ENCODE results near the gene MOB1A.

Gene MOB1A

GRCh38 chr2:74103763-74104162 is 74.9 kb downstream of the MOB1A start:
- no peak for DNase-seq (ENCODE audit: low spot score)

Data from hematopoietic multipotent progenitor cell treated with erythropoietin and hydrocortisone succinate and interleukin-3 and kit ligand, for 17 days (in vitro differentiated cells).